ENCODE results near the gene MAEA. TPM values are rescaled to one million over a fixed set of nuclear protein-coding genes. Genes with fewer than 3 reads are reported as not detected.
"Not testable (repeated sequence)": the region's sequence is repeated elsewhere in the genome, so short reads cannot be mapped to it uniquely, and the experiment has no call there.

Gene MAEA
- total RNA-seq, 2 donors from 2014 or later, result 61.4 to 62.8 TPM

GRCh38 chr4:1333851-1334578 lies 44.3 kb downstream of the MAEA start:
- H3K4me1 Mint-ChIP-seq, result peaks cover 45% of the 10 kb centered on the region
- ATAC-seq (replicated peaks); H3K9me3 Mint-ChIP-seq; H3K27me3 Mint-ChIP-seq: not testable (repeated sequence)
- peak overlapping the region; percentile 92 for H3K27ac Mint-ChIP-seq
- H3K36me3 Mint-ChIP-seq (ENCODE audit: low read depth), result peaks cover 82% of the 10 kb centered on the region
- H3K4me3 Mint-ChIP-seq, result peak overlapping the region; percentile 64

DNA sequence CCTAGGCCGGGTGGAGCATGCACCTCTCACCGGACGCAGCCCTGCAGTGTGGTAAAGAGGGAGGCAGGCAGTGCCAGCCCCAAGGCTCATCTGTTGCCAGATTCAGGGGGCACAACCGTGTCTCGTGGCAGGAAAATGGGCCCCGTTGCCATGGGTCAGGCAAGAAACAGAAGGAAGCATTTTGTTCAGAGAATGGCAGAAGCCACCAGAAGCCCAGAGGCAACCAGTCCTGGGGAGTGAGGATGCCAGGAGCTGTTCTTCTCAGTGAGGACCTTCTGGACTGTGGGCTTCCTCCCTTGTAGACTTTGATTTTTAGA lies 44.8 kb downstream of the MAEA start:
- H3K4me1 Mint-ChIP-seq, result peaks cover 40% of the 10 kb centered on the region
- H3K36me3 Mint-ChIP-seq (ENCODE audit: low read depth), result peaks cover 82% of the 10 kb centered on the region
- H3K4me3 Mint-ChIP-seq, result peak overlapping the region; percentile 64
- H3K27me3 Mint-ChIP-seq, result no peaks in the 10 kb centered on the region
- no peak for ATAC-seq (replicated peaks)
- peak overlapping the region; percentile 92 for H3K27ac Mint-ChIP-seq
- H3K9me3 Mint-ChIP-seq, result no peaks in the 10 kb centered on the region

DNA sequence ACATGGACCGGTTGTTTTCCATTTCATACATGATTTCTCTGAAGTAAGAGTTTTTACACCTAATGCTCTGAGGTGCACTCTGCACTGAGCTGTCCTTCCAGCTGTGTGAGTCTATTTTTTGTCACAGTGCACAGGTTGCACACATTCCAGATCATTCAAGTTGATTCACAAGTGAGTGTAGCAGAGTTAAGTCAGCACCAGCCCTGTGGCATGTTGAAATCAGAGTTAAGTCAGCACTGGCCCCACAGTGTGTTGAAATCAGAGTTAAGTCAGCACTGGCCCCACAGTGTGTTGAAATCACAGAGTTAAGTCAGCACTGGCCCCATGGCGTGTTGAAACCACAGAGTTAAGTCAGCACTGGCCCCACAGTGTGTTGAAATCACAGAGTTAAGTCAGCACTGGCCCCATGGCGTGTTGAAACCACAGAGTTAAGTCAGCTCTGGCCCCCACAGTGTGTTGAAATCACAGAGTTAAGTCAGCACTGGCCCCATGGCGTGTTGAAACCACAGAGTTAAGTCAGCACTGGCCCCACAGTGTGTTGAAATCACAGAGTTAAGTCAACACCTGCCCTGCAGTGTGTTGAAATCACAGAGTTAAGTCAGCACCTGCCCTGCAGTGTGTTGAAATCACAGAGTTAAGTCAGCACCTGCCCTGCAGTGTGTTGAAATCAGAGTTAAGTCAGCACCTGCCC lies 45.6 kb downstream of the MAEA start:
- H3K27me3 Mint-ChIP-seq, H3K9me3 Mint-ChIP-seq: not testable (repeated sequence)
- Mint-ChIP-seq H3K4me3 (peak overlapping the region; percentile 64), H3K4me1 (peaks cover 40% of the 10 kb centered on the region), H3K36me3 (ENCODE audit: low read depth) (peaks cover 84% of the 10 kb centered on the region), H3K27ac (peak overlapping the region; percentile 92)
- ATAC-seq (replicated peaks), result peak; percentile 39

DNA sequence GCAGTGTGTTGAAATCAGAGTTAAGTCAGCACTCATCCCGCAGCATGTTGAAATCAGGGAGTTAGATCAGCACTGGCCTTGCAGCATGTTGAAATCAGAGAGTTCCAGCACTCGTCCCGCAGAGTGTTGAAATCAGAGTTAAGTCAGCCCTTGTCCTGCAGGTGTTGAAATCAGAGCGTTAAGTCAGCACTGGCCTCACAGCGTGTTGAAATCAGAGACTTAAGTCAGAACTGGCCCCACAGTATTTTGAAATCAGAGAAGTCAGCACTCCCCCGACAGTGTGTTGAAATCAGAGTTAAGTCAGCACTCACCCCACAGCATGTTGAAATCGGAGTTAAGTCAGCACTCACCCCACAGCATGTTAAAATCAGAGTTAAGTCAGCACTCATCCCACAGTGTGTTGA lies 46.4 kb downstream of the MAEA start:
- peaks cover 85% of the 10 kb centered on the region for H3K36me3 Mint-ChIP-seq (ENCODE audit: low read depth)
- H3K27ac Mint-ChIP-seq, result peak overlapping the region; percentile 75
- H3K4me3 Mint-ChIP-seq, result no peak overlapping the region
- peaks cover 33% of the 10 kb centered on the region for H3K4me1 Mint-ChIP-seq
- no peak for ATAC-seq (replicated peaks)
- H3K9me3 Mint-ChIP-seq, result no peaks in the 10 kb centered on the region
- H3K27me3 Mint-ChIP-seq, result no peaks in the 10 kb centered on the region

DNA sequence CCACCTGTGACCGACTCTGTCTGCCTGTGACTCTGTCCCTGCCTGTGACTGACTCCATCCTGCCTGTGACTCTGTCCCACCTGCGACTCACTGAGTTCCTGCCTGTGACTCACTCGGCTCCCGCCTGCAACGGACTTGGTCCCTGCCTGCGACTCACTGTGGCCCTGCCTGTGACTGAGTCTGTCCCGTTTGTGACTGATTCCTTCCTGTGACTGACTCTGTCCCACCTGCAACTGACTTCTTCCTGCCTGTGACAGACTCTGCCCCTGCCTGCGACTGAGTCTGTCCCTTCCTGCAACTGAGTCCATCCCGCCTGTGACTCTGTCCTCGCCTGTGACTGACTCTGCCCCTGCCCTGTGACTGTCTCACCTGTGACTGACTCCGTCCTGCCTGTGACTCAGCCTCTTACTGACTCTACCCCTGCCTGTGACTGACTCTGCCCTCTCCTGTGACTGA lies 47.7 kb downstream of the MAEA start:
- Mint-ChIP-seq H3K27me3 (no peaks in the 10 kb centered on the region), H3K36me3 (ENCODE audit: low read depth) (peaks cover 78% of the 10 kb centered on the region), H3K27ac (peak overlapping the region; percentile 75), H3K9me3 (no peaks in the 10 kb centered on the region), H3K4me3 (peak overlapping the region; percentile 37), H3K4me1 (peaks cover 26% of the 10 kb centered on the region)
- peak; percentile 88 for ATAC-seq (replicated peaks)

GRCh38 chr4:1337951-1338751 lies 48.5 kb downstream of the MAEA start:
- peak overlapping the region; percentile 37 for H3K4me3 Mint-ChIP-seq

GRCh38 chr4:1338752-1339414 lies 49.2 kb downstream of the MAEA start:
- Mint-ChIP-seq H3K4me1 (peaks cover 26% of the 10 kb centered on the region), H3K27ac (peak overlapping the region; percentile 46), H3K4me3 (no peak overlapping the region), H3K36me3 (ENCODE audit: low read depth) (peaks cover 67% of the 10 kb centered on the region), H3K9me3 (no peaks in the 10 kb centered on the region), H3K27me3 (no peaks in the 10 kb centered on the region)
- ATAC-seq (replicated peaks), result no peak

More at GRCh38 chr4:1337951-1338751, 48.5 kb downstream of the MAEA start:
- H3K9me3 Mint-ChIP-seq, result no peaks in the 10 kb centered on the region
- H3K36me3 Mint-ChIP-seq (ENCODE audit: low read depth), result peaks cover 71% of the 10 kb centered on the region
- peak overlapping the region; percentile 75 for H3K27ac Mint-ChIP-seq
- H3K4me1 Mint-ChIP-seq, result peaks cover 26% of the 10 kb centered on the region
- no peak for ATAC-seq (replicated peaks)
- no peaks in the 10 kb centered on the region for H3K27me3 Mint-ChIP-seq

GRCh38 chr4:1339489-1339888 lies 49.8 kb downstream of the MAEA start:
- Mint-ChIP-seq H3K27ac (no peak overlapping the region), H3K27me3 (no peaks in the 10 kb centered on the region), H3K9me3 (no peaks in the 10 kb centered on the region), H3K4me3 (no peak overlapping the region), H3K4me1 (peaks cover 26% of the 10 kb centered on the region), H3K36me3 (ENCODE audit: low read depth) (peaks cover 63% of the 10 kb centered on the region)
- no peak for ATAC-seq (replicated peaks)

- H3K27ac Mint-ChIP-seq, result no peak overlapping the region
- H3K36me3 Mint-ChIP-seq (ENCODE audit: low read depth), result peaks cover 55% of the 10 kb centered on the region
- ATAC-seq (replicated peaks), result no peak
These were observed 50.6 kb downstream of the MAEA start for GRCh38 chr4:1340181-1340747.

DNA sequence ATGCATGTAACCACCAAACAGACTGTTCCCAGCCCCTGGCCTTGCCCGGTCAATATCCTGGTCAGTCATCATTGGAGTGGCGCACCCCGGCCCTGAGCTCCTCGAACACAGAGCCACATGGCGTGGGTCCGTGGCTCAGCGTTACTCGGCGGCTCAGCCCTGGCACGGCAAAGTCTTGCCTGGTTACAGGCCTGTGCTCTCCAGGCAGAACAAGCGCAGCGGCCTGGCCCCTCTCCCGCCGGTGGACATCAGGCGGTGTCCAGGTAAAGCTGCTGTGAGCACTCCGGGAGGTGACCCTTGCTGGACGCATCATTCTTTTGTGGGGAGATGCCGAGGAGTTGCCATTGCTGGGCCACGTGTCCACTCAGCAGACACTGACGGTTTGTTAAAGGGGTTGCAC lies 51.2 kb downstream of the MAEA start:
- Mint-ChIP-seq H3K27me3 (no peaks in the 10 kb centered on the region), H3K27ac (no peak overlapping the region), H3K4me3 (no peak overlapping the region), H3K36me3 (ENCODE audit: low read depth) (peaks cover 54% of the 10 kb centered on the region), H3K4me1 (peaks cover 30% of the 10 kb centered on the region), H3K9me3 (no peaks in the 10 kb centered on the region)
- ATAC-seq (replicated peaks), result no peak

More at GRCh38 chr4:1340181-1340747, 50.6 kb downstream of the MAEA start:
- peaks cover 26% of the 10 kb centered on the region for H3K4me1 Mint-ChIP-seq
- H3K4me3 Mint-ChIP-seq, result no peak overlapping the region
- no peaks in the 10 kb centered on the region for H3K9me3 Mint-ChIP-seq
- no peaks in the 10 kb centered on the region for H3K27me3 Mint-ChIP-seq

- ATAC-seq (replicated peaks), result no peak
- no peaks in the 10 kb centered on the region for H3K27me3 Mint-ChIP-seq
- H3K27ac Mint-ChIP-seq, result no peak overlapping the region
- H3K4me1 Mint-ChIP-seq, result peaks cover 23% of the 10 kb centered on the region
- H3K4me3 Mint-ChIP-seq, result no peak overlapping the region
- H3K9me3 Mint-ChIP-seq, result no peaks in the 10 kb centered on the region
- H3K36me3 Mint-ChIP-seq (ENCODE audit: low read depth), result peaks cover 43% of the 10 kb centered on the region
These were observed 52.3 kb downstream of the MAEA start for GRCh38 chr4:1342003-1342402.

DNA sequence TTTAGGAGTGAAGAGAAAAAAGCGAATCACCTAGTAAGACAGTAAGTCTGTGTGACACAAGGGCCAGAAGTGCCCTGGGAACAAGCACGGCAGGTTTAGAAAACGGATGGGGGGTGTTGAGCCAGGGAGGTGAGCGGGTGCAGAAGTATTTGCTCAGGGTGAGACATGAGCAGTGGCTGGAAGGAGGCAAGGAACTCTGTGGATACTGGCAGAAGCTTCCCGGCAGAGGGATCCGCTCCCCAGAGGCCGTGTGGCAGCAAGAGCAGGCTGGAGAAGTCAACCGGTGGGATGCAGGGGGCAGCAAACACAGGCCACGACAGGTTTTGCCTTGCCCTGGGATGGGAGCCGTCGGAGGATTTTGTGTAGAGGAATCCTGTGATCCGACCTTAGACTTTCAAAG lies 55.0 kb downstream of the MAEA start:
- Mint-ChIP-seq H3K27ac (peak overlapping the region; percentile 82), H3K36me3 (ENCODE audit: low read depth) (peaks cover 17% of the 10 kb centered on the region), H3K27me3 (no peaks in the 10 kb centered on the region), H3K4me1 (peaks cover 20% of the 10 kb centered on the region), H3K9me3 (no peaks in the 10 kb centered on the region), H3K4me3 (peak overlapping the region; percentile 88)
- ATAC-seq (replicated peaks), result no peak

GRCh38 chr4:1345903-1346780 lies 56.5 kb downstream of the MAEA start:
- Mint-ChIP-seq H3K27ac (peak overlapping the region; percentile 82), H3K4me3 (peak overlapping the region; percentile 88), H3K27me3 (no peaks in the 10 kb centered on the region), H3K4me1 (peaks cover 20% of the 10 kb centered on the region), H3K9me3 (no peaks in the 10 kb centered on the region), H3K36me3 (ENCODE audit: low read depth) (peaks cover 3% of the 10 kb centered on the region)
- peak; percentile 51 for ATAC-seq (replicated peaks)
